HG03097 (cell line): Measurements from ENCODE around the gene ADI1.
"Not testable (repeated sequence)": the region's sequence is repeated elsewhere in the genome, so short reads cannot be mapped to it uniquely, and the experiment has no call there.

Source experiments
- ATAC-seq: cut with Tn5 transposase; IDR thresholded peaks from one replicate; pipeline ENCODE4 v1.9.1; 2021; ENCODE audit not compliant: unreplicated experiment, low FRiP score

ADI1 gene

DNA sequence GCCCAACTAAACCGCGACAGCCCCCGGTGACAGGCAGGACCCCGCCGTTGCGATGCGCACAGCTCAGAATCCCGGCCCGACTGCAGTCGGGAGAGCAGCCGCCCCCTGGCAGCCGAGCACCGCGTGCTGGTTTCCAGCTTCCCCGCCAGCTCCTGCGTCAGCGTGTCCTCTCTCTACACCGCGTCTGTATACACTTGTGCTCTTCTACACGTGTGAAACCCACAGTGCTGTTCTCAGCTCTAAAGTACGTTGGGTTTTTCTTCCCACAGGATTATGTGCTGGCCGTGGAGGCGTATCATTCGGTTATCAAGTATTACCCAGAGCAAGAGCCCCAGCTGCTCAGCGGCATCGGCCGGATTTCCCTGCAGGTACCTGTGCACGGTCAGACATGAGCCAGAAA, 54.0 kb downstream of the ADI1 start:
- ATAC-seq = no peak

GRCh38 chr2:3464401-3465005, 54.8 kb downstream of the ADI1 start:
- no peak for ATAC-seq

GRCh38 chr2:3463944-3464343, 55.4 kb downstream of the ADI1 start:
- ATAC-seq = no peak

DNA sequence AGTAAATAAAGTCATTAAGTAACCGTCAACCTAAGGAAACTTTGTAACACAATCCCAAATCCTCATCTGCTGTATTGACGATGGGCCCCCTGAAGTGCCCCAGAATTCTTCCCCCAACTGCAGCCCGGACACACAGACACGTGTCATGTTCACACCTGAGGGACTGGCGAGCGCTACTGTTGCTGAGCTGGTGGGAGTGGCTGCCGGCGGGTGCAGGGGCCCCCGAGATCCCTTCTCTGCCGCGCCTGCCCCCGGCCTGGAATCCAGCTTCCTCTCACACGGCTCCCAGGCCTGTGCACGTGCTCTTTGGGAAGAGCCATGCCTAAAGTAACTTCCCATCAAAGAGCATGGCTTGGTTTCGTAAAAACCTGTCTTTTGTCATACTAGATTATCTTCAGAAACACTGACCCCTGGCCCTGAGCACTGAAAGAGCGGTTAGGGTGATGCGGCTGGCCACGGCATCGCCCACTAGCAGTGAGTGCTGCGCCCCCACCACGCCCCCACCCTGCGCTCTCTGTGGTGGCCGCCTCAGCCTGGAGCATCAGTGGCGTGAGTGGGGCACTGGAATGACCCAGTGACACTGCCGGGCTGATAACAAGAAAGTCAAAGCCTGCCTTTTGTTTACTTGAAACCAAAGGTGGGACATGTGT, 56.0 kb downstream of the ADI1 start:
- ATAC-seq = no peak

DNA sequence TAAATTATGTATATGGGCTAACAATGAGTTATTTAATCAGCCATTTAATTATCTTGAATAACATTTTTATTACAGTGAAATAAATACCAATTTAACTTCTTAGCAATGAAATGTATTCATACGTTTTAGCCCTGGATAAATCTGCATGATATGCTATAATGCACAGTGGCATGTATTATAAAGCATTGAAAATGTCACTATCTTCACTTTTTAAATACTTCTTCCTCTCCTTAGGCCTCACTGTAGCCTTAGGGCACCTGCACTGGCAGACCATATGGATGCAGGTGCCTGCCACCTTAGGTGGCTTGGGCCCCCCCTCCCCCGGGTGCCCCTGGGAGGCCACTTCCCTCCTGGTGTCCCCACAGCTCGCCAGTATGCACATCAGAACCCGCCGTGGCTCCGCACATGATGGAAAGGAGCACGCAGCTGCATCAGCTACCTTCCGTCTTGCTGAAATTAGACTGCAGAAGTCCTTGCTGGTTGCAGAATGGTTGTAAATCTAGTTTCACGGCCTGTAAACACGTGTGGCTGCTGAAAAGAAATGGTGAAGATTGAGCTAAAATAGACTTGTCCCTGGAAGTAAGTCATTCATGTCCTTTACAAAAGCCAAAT, 56.7 kb downstream of the ADI1 start:
- ATAC-seq = no peak

- ATAC-seq = peak; percentile 60
These were observed 57.4 kb downstream of the ADI1 start for GRCh38 chr2:3461801-3462492.

DNA sequence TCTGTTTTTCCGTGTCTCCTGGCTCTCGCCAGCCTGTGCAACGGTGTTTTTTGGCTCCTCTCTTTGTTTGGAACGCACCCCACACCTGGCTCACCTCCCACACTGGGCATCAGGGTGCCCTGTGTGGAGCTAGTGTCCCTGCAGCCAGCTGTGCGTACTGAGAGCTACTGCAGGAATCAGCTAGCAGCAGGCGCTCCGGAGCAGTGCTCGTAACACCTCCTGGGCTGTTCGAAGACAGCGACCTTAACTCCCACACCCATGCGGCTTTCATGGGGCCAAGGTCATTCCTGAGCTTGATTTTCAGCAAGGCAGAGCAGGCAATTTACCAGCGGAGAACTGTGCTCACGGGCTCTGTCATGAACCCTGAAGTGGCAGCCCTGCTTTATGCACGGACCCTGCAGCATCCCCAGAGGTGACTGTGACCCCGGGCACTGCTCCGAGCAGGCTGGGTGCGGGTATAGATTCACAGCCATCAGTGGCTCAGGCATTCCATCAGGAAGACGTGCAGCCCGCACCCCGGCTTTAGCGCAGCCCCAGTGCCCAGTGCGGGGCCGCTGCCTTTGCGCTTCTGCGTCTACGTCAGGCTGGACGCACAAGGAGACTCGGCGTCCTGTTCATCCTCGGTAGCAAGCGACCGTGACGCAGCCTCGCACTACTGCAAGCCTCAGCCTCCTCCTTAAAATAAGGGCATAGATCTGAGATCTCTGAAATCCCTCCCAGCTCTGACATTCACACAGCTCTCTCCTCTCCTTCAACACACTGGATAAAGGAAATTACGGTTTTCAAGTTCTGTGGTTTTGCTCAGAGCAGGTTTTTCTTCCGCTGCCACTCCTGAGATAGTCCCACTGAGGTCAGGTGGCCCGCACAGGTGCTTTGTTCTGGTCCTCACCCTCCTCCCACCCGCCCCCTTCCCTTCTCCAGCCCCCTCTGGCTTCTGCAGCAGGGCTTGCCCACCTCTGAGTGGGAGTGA, 58.2 kb downstream of the ADI1 start:
- ATAC-seq = no peak

GRCh38 chr2:3460156-3460555, 59.2 kb downstream of the ADI1 start:
- no peak for ATAC-seq

DNA sequence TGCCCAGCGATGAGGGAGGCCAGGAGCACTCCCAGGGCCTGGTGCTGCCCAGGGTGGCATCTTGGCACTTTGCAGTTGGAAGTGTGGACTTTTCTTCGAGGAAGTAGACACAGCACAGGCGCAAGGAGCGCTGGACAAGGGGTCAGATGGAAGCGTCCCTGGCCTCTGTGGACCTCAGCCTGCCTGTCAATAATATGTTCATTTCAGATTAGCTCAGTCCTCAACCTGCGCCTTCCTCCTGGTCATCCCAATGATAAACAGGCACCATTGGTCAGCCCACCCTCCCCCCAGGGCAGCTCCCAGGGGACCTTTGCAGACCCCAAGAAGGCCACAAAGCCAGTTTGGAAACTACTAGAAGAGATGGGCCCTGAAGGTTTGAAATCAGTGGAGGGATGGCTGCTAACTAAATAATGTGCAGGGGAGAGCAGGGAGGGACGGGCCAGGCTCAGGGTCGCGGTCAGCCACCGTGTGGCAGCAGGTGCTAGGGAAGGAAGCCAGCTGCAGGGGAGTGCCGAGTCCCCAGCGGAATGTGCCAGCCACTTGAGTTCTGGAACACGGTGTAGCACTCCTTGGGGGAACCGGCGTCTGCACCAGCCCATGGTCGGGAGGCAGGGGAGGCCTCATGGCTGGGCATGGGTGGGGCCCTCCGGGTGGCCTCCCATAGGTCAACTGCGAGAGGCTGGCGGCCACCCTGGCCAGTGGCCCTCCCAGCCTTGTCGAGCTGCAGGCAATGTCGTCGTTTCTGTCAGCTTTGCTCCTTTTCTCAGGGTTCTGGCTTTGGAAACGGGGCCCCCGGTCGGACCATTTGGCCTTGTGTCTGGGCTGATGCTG, 59.9 kb downstream of the ADI1 start:
- ATAC-seq = no peak

- no peak for ATAC-seq
These were observed 60.7 kb downstream of the ADI1 start for GRCh38 chr2:3458396-3459184.

GRCh38 chr2:3457524-3458395, 61.6 kb downstream of the ADI1 start:
- ATAC-seq = no peak

DNA sequence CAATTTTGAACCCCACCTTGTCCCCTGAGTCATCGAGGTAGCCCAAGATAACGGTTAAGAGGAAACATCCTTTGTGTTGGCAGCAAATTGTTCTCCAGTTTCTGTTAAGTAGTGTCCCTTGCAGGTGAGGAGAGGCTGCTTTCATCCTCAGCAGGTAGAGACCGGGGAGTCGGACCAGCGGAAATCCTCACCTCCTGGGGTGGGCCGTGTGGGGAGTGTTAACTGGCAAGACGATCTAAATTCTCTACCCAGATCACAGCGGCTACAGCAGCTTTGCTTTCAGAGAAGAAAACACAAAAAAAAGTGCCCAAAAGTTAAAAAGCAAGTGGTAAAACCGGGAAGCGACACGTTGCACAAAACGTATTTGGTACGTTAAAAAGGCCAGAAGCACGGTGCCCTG, 63.2 kb downstream of the ADI1 start:
- no peak for ATAC-seq

- ATAC-seq = no peak
These were observed 64.5 kb downstream of the ADI1 start for GRCh38 chr2:3454802-3455201.

- not testable (repeated sequence) for ATAC-seq
These were observed 65.3 kb downstream of the ADI1 start for GRCh38 chr2:3454005-3454404.

- no peak for ATAC-seq
These were observed 65.9 kb downstream of the ADI1 start for GRCh38 chr2:3453190-3453999.

- ATAC-seq = no peak
These were observed 67.2 kb downstream of the ADI1 start for GRCh38 chr2:3451926-3452671.
